Measurements from ENCODE around the gene CADM4.

Gene CADM4

DNA sequence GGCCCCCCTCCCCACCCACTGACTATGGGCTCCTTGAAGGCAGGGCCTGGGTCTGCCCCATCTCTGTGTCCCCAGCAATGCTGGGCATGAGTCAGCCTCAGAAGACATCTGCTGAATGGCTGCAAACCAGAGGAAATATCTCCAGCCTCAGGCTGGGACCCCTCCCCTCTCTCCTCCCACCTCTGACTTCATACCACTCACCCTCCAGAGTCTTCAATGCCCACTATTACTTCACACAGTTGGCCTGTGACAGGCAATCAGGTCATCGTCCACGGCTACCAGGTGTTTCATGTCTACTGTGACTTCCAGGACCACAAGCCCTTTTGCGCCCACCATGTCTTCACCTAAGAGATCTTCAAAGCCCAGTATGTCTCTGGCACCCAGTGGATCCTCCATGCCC lies 27.9 kb downstream of the CADM4 start, which contains the start of gene SRRM5:
SRRM5 (plus strand) TSS at position 301 of the 400 bp plus-strand sequence; CDS start at position 335, 34 bp downstream.
- no peak within 1 kb of the TSS for H3K4me3 ChIP-seq
- no peaks in the 10 kb centered on the region for H3K9me3 ChIP-seq
- H3K27ac ChIP-seq, result no peak within 1 kb of the TSS
- intact Hi-C loops (cut with DNase I; ENCODE audit: low total_unique reads), result no loop called here
- H3K27me3 ChIP-seq, result no peaks in the 10 kb centered on the region
- TF ChIP-seq, protein P1, sequence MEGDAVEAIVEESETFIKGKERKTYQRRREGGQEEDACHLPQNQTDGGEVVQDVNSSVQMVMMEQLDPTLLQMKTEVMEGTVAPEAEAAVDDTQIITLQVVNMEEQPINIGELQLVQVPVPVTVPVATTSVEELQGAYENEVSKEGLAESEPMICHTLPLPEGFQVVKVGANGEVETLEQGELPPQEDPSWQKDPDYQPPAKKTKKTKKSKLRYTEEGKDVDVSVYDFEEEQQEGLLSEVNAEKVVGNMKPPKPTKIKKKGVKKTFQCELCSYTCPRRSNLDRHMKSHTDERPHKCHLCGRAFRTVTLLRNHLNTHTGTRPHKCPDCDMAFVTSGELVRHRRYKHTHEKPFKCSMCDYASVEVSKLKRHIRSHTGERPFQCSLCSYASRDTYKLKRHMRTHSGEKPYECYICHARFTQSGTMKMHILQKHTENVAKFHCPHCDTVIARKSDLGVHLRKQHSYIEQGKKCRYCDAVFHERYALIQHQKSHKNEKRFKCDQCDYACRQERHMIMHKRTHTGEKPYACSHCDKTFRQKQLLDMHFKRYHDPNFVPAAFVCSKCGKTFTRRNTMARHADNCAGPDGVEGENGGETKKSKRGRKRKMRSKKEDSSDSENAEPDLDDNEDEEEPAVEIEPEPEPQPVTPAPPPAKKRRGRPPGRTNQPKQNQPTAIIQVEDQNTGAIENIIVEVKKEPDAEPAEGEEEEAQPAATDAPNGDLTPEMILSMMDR (IDR thresholded peaks at IDR 0.05), result no peak
- no peak for DNase-seq
- H3K36me3 ChIP-seq, result peaks cover 28 to 52% (median 43%) of the 10 kb centered on the region in 3 donors
- no peaks in the 10 kb centered on the region for H3K4me1 ChIP-seq

- Histone ChIP-seq H3K9me3 (no peaks in the 10 kb centered on the region), H3K36me3 (peaks cover 31 to 52% (median 43%) of the 10 kb centered on the region in 3 donors), H3K27ac (no peak overlapping the region)
Observed at GRCh38 chr19:43610493-43610892, 29.2 kb downstream of the CADM4 start.

GRCh38 chr19:43609872-43610271 lies 29.8 kb downstream of the CADM4 start:
- Histone ChIP-seq H3K27me3 (no peaks in the 10 kb centered on the region), H3K4me1 (no peaks in the 10 kb centered on the region), H3K36me3 (peaks cover 31 to 52% (median 43%) of the 10 kb centered on the region in 3 donors), H3K9me3 (no peaks in the 10 kb centered on the region), H3K27ac (no peak overlapping the region), H3K4me3 (no peak overlapping the region)
- TF ChIP-seq, protein P1 (IDR thresholded peaks at IDR 0.05), result no peak
- intact Hi-C loops (cut with DNase I; ENCODE audit: low total_unique reads), result no loop called here
- no peak for DNase-seq

More at GRCh38 chr19:43610493-43610892, 29.2 kb downstream of the CADM4 start:
- H3K27me3 ChIP-seq, result no peaks in the 10 kb centered on the region
- intact Hi-C loops (cut with DNase I; ENCODE audit: low total_unique reads), result no loop called here
- H3K4me1 ChIP-seq, result no peaks in the 10 kb centered on the region
- no peak for DNase-seq
- no peak overlapping the region for H3K4me3 ChIP-seq
- TF ChIP-seq, protein P1 (IDR thresholded peaks at IDR 0.05), result no peak

- TF ChIP-seq, protein P1 (IDR thresholded peaks at IDR 0.05), result no peak
- peaks cover 15 to 32% (median 24%) of the 10 kb centered on the region in 3 donors for H3K36me3 ChIP-seq
- intact Hi-C loops (cut with DNase I; ENCODE audit: low total_unique reads), result no loop called here
- no peak overlapping the region for H3K27ac ChIP-seq
- H3K9me3 ChIP-seq, result no peaks in the 10 kb centered on the region
- H3K4me1 ChIP-seq, result no peaks in the 10 kb centered on the region
- no peak for DNase-seq
- H3K4me3 ChIP-seq, result no peak overlapping the region
- no peaks in the 10 kb centered on the region for H3K27me3 ChIP-seq
Observed at GRCh38 chr19:43607238-43608205, 32.1 kb downstream of the CADM4 start.

DNA sequence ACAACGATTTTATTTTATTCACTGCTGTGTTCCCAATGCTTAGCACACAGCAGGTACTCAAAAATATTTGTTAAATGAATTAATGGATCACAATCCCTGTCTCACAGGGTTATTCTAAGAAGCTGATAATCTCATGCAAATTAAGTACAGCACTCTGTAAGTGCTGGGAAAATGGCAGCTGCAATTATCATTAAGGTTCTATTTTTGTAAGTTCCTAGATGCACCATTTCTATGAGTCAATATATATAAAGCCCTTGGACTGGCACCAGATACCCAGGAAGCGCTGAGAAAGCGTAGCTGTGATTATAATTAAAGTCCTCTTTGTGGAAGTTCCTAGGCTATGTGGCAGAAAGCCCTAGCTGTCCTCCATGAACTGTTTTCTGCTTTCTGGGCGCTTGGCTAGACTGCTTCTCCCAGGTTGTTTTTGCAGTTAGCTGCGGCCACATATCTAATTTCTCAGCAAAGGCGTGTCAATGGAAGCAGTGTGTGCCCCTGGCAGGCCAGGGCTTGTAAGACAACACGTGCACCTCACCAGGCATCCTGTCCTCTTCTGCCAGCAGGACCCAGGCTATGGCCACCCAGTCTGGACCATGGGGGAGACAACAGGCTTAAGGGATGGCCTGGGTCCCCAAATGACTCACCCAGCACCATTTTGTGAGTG lies 33.0 kb downstream of the CADM4 start:
- H3K4me1 ChIP-seq, result no peaks in the 10 kb centered on the region
- H3K9me3 ChIP-seq, result no peaks in the 10 kb centered on the region
- intact Hi-C loops (cut with DNase I; ENCODE audit: low total_unique reads), result no loop called here
- H3K4me3 ChIP-seq, result no peak overlapping the region
- no peaks in the 10 kb centered on the region for H3K27me3 ChIP-seq
- H3K36me3 ChIP-seq, result peaks cover 12 to 24% (median 18%) of the 10 kb centered on the region in 3 donors
- no peak overlapping the region for H3K27ac ChIP-seq
- TF ChIP-seq, protein P1 (IDR thresholded peaks at IDR 0.05), result no peak
- no peak for DNase-seq

All from tibial artery (tissue), 4 donors.